Measurements from ENCODE around the gene LCN15. TPM values are rescaled to one million over a fixed set of nuclear protein-coding genes. Genes with fewer than 3 reads are reported as not detected.

LCN15 gene
- total RNA-seq, 1 donor from 2014 or later = 1.3 TPM

DNA sequence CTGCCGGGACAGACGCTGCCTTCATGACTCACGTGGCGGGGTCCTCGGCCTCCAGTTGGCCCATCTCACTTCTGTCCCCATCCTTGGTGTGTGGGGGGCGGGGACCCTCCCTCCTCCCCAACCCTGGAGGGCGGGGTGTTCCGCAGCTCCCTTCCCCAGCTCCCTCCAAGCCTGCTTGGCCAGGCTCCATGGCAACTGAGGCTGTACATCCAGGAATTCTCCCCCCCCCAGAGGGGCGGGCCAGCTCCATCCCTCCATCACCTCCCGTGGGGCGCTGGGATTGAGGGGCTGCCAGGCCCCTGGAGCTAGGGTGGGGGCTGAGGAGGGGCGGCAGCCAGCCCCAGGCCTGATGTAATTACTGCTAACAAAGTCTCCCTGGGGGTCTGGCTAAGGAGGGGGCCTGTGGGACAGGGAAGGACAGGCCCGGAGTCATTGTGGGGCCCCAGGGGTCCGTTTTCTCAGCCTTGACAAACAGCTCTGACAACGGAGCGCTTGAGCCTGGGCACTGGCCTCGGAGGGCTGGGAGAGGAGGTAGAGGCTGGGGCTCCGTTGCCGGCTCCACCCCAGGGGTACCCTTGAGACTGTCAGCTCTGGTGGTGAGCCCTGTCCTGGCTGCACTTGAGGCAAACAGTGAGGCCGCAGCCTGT lies 43.9 kb downstream of the LCN15 start:
- H3K27me3 Mint-ChIP-seq (ENCODE audit: low read depth) = no peaks in the 10 kb centered on the region
- peaks cover 7% of the 10 kb centered on the region for H3K4me1 Mint-ChIP-seq
- H3K36me3 Mint-ChIP-seq = peaks cover 15% of the 10 kb centered on the region

GRCh38 chr9:136719195-136719880 lies 45.0 kb downstream of the LCN15 start:
- no peaks in the 10 kb centered on the region for H3K9me3 Mint-ChIP-seq
- TF ChIP-seq, protein P1, sequence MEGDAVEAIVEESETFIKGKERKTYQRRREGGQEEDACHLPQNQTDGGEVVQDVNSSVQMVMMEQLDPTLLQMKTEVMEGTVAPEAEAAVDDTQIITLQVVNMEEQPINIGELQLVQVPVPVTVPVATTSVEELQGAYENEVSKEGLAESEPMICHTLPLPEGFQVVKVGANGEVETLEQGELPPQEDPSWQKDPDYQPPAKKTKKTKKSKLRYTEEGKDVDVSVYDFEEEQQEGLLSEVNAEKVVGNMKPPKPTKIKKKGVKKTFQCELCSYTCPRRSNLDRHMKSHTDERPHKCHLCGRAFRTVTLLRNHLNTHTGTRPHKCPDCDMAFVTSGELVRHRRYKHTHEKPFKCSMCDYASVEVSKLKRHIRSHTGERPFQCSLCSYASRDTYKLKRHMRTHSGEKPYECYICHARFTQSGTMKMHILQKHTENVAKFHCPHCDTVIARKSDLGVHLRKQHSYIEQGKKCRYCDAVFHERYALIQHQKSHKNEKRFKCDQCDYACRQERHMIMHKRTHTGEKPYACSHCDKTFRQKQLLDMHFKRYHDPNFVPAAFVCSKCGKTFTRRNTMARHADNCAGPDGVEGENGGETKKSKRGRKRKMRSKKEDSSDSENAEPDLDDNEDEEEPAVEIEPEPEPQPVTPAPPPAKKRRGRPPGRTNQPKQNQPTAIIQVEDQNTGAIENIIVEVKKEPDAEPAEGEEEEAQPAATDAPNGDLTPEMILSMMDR (IDR thresholded peaks at IDR 0.05; ENCODE audit: unreplicated experiment) = no peak
- H3K27me3 Mint-ChIP-seq (ENCODE audit: low read depth) = no peaks in the 10 kb centered on the region
- no peak overlapping the region for H3K27ac Mint-ChIP-seq
- no peak overlapping the region for H3K4me3 Mint-ChIP-seq
- H3K4me1 Mint-ChIP-seq = peaks cover 5% of the 10 kb centered on the region
- peaks cover 12% of the 10 kb centered on the region for H3K36me3 Mint-ChIP-seq
- no peak for DNase-seq (ENCODE audit: low spot score in 2 of 2, unreplicated experiment in 2 of 2)

More for the DNA sequence above, 43.9 kb downstream of the LCN15 start:
- DNase-seq (ENCODE audit: low spot score in 2 of 2, unreplicated experiment in 2 of 2) = no peak
- TF ChIP-seq, protein P1 (IDR thresholded peaks at IDR 0.05; ENCODE audit: unreplicated experiment) = no peak
- Mint-ChIP-seq H3K9me3 (no peaks in the 10 kb centered on the region), H3K27ac (peak overlapping the region; percentile 50), H3K4me3 (no peak overlapping the region)

GRCh38 chr9:136718345-136719194 lies 45.7 kb downstream of the LCN15 start:
- H3K4me1 Mint-ChIP-seq = peaks cover 8% of the 10 kb centered on the region
- H3K27me3 Mint-ChIP-seq (ENCODE audit: low read depth) = no peaks in the 10 kb centered on the region
- no peaks in the 10 kb centered on the region for H3K9me3 Mint-ChIP-seq
- TF ChIP-seq, protein P1 (IDR thresholded peaks at IDR 0.05; ENCODE audit: unreplicated experiment) = no peak
- H3K4me3 Mint-ChIP-seq = no peak overlapping the region
- H3K27ac Mint-ChIP-seq = no peak overlapping the region
- peaks cover 5% of the 10 kb centered on the region for H3K36me3 Mint-ChIP-seq
- no peak for DNase-seq (ENCODE audit: low spot score in 2 of 2, unreplicated experiment in 2 of 2)

- TF ChIP-seq, protein P1 (IDR thresholded peaks at IDR 0.05; ENCODE audit: unreplicated experiment) = no peak
- Mint-ChIP-seq H3K36me3 (peaks cover 4% of the 10 kb centered on the region), H3K27me3 (ENCODE audit: low read depth) (no peaks in the 10 kb centered on the region), H3K27ac (no peak overlapping the region), H3K4me3 (no peak overlapping the region), H3K4me1 (peaks cover 12% of the 10 kb centered on the region), H3K9me3 (no peaks in the 10 kb centered on the region)
- DNase-seq (ENCODE audit: low spot score in 2 of 2, unreplicated experiment in 2 of 2) = no peak
Measured at GRCh38 chr9:136717399-136717798, 46.9 kb downstream of the LCN15 start.

DNA sequence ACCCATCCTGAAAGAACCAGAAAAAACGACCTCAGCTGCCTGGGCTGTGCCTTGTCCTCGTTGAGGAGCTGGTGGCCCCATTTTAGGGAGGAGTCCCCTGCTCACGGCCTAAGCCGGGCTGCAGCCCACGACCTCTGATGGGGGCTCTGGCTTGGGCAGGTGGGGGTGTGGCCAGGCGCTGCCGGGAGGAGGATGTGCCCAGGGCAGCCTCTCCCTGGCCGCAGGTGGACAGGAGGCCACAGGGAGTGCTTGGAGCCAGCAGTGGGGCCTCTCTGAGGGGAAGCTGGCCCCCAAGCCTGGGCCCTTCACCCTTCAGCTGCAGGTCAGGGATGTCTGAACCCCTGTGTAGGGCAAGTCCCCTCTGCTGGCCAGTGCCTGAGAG lies 49.4 kb downstream of the LCN15 start:
- TF ChIP-seq, protein P1 (IDR thresholded peaks at IDR 0.05; ENCODE audit: unreplicated experiment) = no peak
- H3K27ac Mint-ChIP-seq = no peak overlapping the region
- peaks cover 10% of the 10 kb centered on the region for H3K4me1 Mint-ChIP-seq
- no peaks in the 10 kb centered on the region for H3K27me3 Mint-ChIP-seq (ENCODE audit: low read depth)
- no peaks in the 10 kb centered on the region for H3K9me3 Mint-ChIP-seq
- DNase-seq (ENCODE audit: low spot score in 2 of 2, unreplicated experiment in 2 of 2) = no peak
- no peak overlapping the region for H3K4me3 Mint-ChIP-seq
- H3K36me3 Mint-ChIP-seq = peaks cover 4% of the 10 kb centered on the region
